HFFc6 (cell line): ENCODE data around the gene URB2. TPM values are rescaled to one million over a fixed set of nuclear protein-coding genes. Genes with fewer than 3 reads are reported as not detected.

ENCODE experiments used
- DNase-seq: peaks from one replicate; pipeline ENCODE4 v3.0.0-alpha.2; 2018
- H3K27ac Mint-ChIP-seq: 2 replicates; pipeline ENCODE4 v1.8.0; 2020; ENCODE audit warnings: mild to moderate bottlenecking, mixed read lengths
- H3K27me3 Mint-ChIP-seq: 2 replicates; pipeline ENCODE4 v1.8.0; 2021; ENCODE audit warnings: mild to moderate bottlenecking, moderate library complexity, mixed read lengths; ENCODE audit not compliant: insufficient read depth
- H3K36me3 Mint-ChIP-seq: 2 replicates; pipeline ENCODE4 v1.8.0; 2021; ENCODE audit warnings: low read depth, mixed read lengths
- H3K4me1 Mint-ChIP-seq: 2 replicates; pipeline ENCODE4 v1.8.0; 2020; ENCODE audit warnings: low read depth, mixed read lengths
- H3K4me3 Mint-ChIP-seq: 2 replicates; pipeline ENCODE4 v1.8.0; 2020; ENCODE audit warnings: mild to moderate bottlenecking, moderate library complexity, mixed read lengths
- H3K9me3 Mint-ChIP-seq: 2 replicates; pipeline ENCODE4 v1.8.0; 2020; ENCODE audit warnings: mild to moderate bottlenecking, mixed read lengths
- CTCF ChIP-seq: fragments of 200-600 bp; sonication (generic); IDR thresholded peaks from 2 replicates; pipeline ENCODE4 v1.5.0; 2021; ENCODE audit warnings: antibody characterized with exemption, mild to moderate bottlenecking
- total RNA-seq, 6 experiments: library from RNA; stranded (reverse); fragmentation: NEBNext Ultra II Directional; extraction: Animal tissue kit (Norgen Biotek cat#: 25700); gene quantifications; 2 replicates in 1 of 6; 3 replicates in 5 of 6; pipeline ENCODE4 v1.2.3, GENCODE V29; 2021

URB2 gene
- total RNA-seq, 6 experiments from 2014 or later = 8.8 to 12.6 (median 9.8) TPM

GRCh38 chr1:229645324-229645993, 19.4 kb downstream of the URB2 start:
- no peaks in the 10 kb centered on the region for H3K4me1 Mint-ChIP-seq
- H3K36me3 Mint-ChIP-seq = peaks cover 14% of the 10 kb centered on the region
- no peak overlapping the region for H3K4me3 Mint-ChIP-seq

GRCh38 chr1:229648406-229648805, 22.4 kb downstream of the URB2 start:
- no peak overlapping the region for H3K4me3 Mint-ChIP-seq
- peaks cover 2% of the 10 kb centered on the region; the same call in 1 of the 2 replicates for H3K27me3 Mint-ChIP-seq
- no peak overlapping the region for H3K27ac Mint-ChIP-seq
- H3K36me3 Mint-ChIP-seq = peaks cover 14% of the 10 kb centered on the region
- TF ChIP-seq CTCF = no peak
- no peaks in the 10 kb centered on the region for H3K4me1 Mint-ChIP-seq
- DNase-seq = no peak
- no peaks in the 10 kb centered on the region for H3K9me3 Mint-ChIP-seq

More at GRCh38 chr1:229645324-229645993, 19.4 kb downstream of the URB2 start:
- TF ChIP-seq CTCF = no peak
- Mint-ChIP-seq H3K27me3 (peaks cover 2% of the 10 kb centered on the region; the same call in 1 of the 2 replicates), H3K9me3 (no peaks in the 10 kb centered on the region), H3K27ac (no peak overlapping the region)
- no peak for DNase-seq

GRCh38 chr1:229650045-229650444, 24.0 kb downstream of the URB2 start:
- Mint-ChIP-seq H3K4me1 (no peaks in the 10 kb centered on the region), H3K4me3 (no peak overlapping the region), H3K9me3 (no peaks in the 10 kb centered on the region), H3K27ac (no peak overlapping the region), H3K36me3 (peaks cover 13% of the 10 kb centered on the region), H3K27me3 (peaks cover 2% of the 10 kb centered on the region; the same call in 1 of the 2 replicates)
- no peak for DNase-seq
- TF ChIP-seq CTCF = no peak

- DNase-seq = no peak
- H3K27ac Mint-ChIP-seq = no peak overlapping the region
- no peaks in the 10 kb centered on the region; the same call in 1 of the 2 replicates for H3K27me3 Mint-ChIP-seq
- no peaks in the 10 kb centered on the region for H3K9me3 Mint-ChIP-seq
- TF ChIP-seq CTCF = no peak
- no peak overlapping the region for H3K4me3 Mint-ChIP-seq
- H3K4me1 Mint-ChIP-seq = no peaks in the 10 kb centered on the region
- H3K36me3 Mint-ChIP-seq = peaks cover 8% of the 10 kb centered on the region
Observed at GRCh38 chr1:229651546-229651945, 25.5 kb downstream of the URB2 start.

- no peak for TF ChIP-seq CTCF
- Mint-ChIP-seq H3K4me1 (no peaks in the 10 kb centered on the region), H3K27me3 (no peaks in the 10 kb centered on the region; the same call in 1 of the 2 replicates), H3K4me3 (no peak overlapping the region), H3K27ac (no peak overlapping the region), H3K9me3 (no peaks in the 10 kb centered on the region), H3K36me3 (peaks cover 8% of the 10 kb centered on the region)
- no peak for DNase-seq
Observed at GRCh38 chr1:229653420-229653819, 27.4 kb downstream of the URB2 start.
